Left lung (tissue), 10 donors: ENCODE results near the gene TCEAL8. TPM values are rescaled to one million over a fixed set of nuclear protein-coding genes. Genes with fewer than 3 reads are reported as not detected.

ENCODE experiments used
- ATAC-seq: fragments of 200-7000 bp; cut with Tn5 transposase; one replicate; pipeline ENCODE4 v1.9.1; 2020; ENCODE audit warnings: moderate library complexity
- DNase-seq, 4 donors: peaks; one replicate each; pipeline ENCODE4 v3.0.0-alpha.2; 2013 to 2020
- H3K27ac ChIP-seq, 2 donors: fragments of 200-600 bp; sonication (generic) in 1 of 2; one replicate each; pipeline versions ENCODE4 v1.5.0 to v1.8.0; 2020 to 2021
- H3K27me3 ChIP-seq, 2 donors: fragments of 200-600 bp; sonication (generic) in 1 of 2; one replicate each; pipeline versions ENCODE4 v1.5.0 to v1.8.0; 2020 to 2021
- H3K36me3 ChIP-seq, 2 donors: fragments of 200-600 bp; sonication (generic) in 1 of 2; one replicate each; pipeline versions ENCODE4 v1.5.0 to v1.8.0; 2020 to 2021
- H3K4me1 ChIP-seq, 2 donors: fragments of 200-600 bp; one replicate each; pipeline ENCODE4 v1.8.0; 2021
- H3K4me3 ChIP-seq, 2 donors: fragments of 200-600 bp; sonication (generic) in 1 of 2; one replicate each; pipeline versions ENCODE4 v1.5.0 to v1.8.0; 2020 to 2021; ENCODE audit warnings: mild to moderate bottlenecking in 1 of 2
- H3K9me3 ChIP-seq, 2 donors: fragments of 200-600 bp; sonication (generic) in 1 of 2; one replicate each; pipeline versions ENCODE4 v1.5.0 to v1.8.0; 2020 to 2021
- intact Hi-C, 2 donors: fragments of 100-400 bp; cut with DNase I; formaldehyde crosslinking; loops; one replicate each; pipeline versions ENCODE4 v1.11.2 to v1.14.2; 2022
- polyA plus RNA-seq, 6 donors: library from polyadenylated mRNA; unstranded; fragments of 120-200 nt; gene quantifications; one replicate each; pipeline ENCODE4 v1.2.1, GENCODE V29; 2013; ENCODE audit not compliant: insufficient read length in 6 of 6
- total RNA-seq, 2 donors: library from RNA; stranded (reverse); fragmentation: NEBNext Ultra II Directional; extraction: Animal tissue kit (Norgen Biotek cat#: 25700); gene quantifications; one replicate each; pipeline ENCODE4 v1.2.1, GENCODE V29; 2021
- TF ChIP-seq, protein P1 (sequence below), 2 donors: fragments of 200-600 bp; sonication (generic) in 1 of 2; IDR thresholded peaks; one replicate each; pipeline versions ENCODE4 v1.5.0 to v1.8.0; 2021; ENCODE audit warnings: antibody characterized with exemption in 2 of 2
- donor health status: DM: no; HTN: yes; CAD: no.
- donor health status: DM: no; HTN: no; CAD: no.

The TCEAL8 gene
- total and polyA plus RNA-seq, 8 donors, result 51.7 to 120 (median 111) TPM

DNA sequence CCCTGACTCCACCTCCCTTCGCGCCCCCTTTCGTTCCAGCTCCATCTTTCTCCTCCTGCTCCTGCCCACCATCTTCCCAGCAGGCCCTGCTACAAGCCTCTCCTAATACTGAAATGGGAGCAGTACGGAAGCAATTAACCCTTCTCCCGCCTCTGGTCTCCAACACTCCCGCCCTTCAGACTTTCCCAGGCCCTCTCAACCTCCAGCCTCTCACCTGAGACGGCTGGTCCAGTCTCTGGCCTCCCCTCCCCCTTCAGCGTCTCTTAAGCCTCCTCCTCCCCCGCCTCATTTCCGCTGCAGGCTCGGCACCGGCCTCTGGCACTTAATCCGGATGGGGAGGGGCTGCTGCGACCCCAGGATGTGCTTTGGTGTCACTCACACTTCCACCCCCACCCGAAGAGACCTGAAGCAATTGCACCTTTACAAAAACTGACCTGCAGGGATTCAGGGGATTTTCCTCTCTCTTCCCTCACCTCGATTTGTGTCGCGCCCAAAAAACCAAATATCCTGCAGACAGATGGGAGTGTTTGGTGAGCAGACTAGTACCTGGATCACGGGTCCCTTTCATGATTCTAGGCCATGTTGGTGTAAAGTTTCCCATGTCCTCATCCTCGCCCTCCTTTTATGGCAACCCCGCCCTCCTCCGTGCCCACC lies 657 bp downstream of the TCEAL8 start:
- Histone ChIP-seq H3K27ac (peak overlapping the region; percentile 66 to 84), H3K27me3 (peaks cover 0 to 4% of the 10 kb centered on the region in 2 donors), H3K36me3 (no peaks in the 10 kb centered on the region), H3K4me3 (peak overlapping the region; percentile 35 to 55), H3K4me1 (peaks cover 0 to 6% of the 10 kb centered on the region in 2 donors), H3K9me3 (no peaks in the 10 kb centered on the region)
- peak; percentile 41 to 81 (median 72) for DNase-seq
- TF ChIP-seq, protein P1, sequence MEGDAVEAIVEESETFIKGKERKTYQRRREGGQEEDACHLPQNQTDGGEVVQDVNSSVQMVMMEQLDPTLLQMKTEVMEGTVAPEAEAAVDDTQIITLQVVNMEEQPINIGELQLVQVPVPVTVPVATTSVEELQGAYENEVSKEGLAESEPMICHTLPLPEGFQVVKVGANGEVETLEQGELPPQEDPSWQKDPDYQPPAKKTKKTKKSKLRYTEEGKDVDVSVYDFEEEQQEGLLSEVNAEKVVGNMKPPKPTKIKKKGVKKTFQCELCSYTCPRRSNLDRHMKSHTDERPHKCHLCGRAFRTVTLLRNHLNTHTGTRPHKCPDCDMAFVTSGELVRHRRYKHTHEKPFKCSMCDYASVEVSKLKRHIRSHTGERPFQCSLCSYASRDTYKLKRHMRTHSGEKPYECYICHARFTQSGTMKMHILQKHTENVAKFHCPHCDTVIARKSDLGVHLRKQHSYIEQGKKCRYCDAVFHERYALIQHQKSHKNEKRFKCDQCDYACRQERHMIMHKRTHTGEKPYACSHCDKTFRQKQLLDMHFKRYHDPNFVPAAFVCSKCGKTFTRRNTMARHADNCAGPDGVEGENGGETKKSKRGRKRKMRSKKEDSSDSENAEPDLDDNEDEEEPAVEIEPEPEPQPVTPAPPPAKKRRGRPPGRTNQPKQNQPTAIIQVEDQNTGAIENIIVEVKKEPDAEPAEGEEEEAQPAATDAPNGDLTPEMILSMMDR (IDR thresholded peaks at IDR 0.05), result no peak
- intact Hi-C loops, result no loop called here
- ATAC-seq, result peak; percentile 89

DNA sequence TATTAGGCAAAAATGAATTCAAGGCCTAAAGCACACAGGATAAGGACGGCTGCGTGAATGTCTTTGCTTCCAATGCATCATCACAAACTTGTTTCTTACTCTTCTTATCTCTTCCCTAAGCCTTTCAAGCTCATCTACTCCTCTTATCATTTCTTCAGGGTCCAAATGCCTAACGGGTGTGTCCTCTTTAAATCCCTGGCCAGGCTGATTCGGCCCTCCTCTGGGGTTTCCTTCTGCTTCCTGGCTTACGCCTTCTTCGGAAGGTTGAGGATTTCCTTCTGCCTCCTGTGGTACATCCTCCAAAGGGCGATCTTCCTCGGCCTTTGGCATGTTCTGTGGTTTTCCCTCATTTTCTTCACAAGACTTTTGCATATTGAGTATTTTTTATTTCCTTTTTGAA lies 1.3 kb downstream of the TCEAL8 start:
- peak overlapping the region; percentile 66 to 84 for H3K27ac ChIP-seq
- DNase-seq, result no peak
- peaks cover 0 to 6% of the 10 kb centered on the region in 2 donors for H3K4me1 ChIP-seq
- intact Hi-C loops, result no loop called here
- no peaks in the 10 kb centered on the region for H3K36me3 ChIP-seq
- peaks cover 0 to 4% of the 10 kb centered on the region in 2 donors for H3K27me3 ChIP-seq
- H3K4me3 ChIP-seq, result peak overlapping the region; percentile 35 to 55
- no peaks in the 10 kb centered on the region for H3K9me3 ChIP-seq
- TF ChIP-seq, protein P1 (IDR thresholded peaks at IDR 0.05), result no peak
- ATAC-seq, result no peak

- H3K27me3 ChIP-seq, result peaks cover 0 to 5% of the 10 kb centered on the region in 2 donors
- H3K27ac ChIP-seq, result no peak overlapping the region
- no peaks in the 10 kb centered on the region for H3K36me3 ChIP-seq
- peaks cover 0 to 6% of the 10 kb centered on the region in 2 donors for H3K4me1 ChIP-seq
- TF ChIP-seq, protein P1 (IDR thresholded peaks at IDR 0.05), result no peak
- no peak overlapping the region for H3K4me3 ChIP-seq
- no peaks in the 10 kb centered on the region for H3K9me3 ChIP-seq
- DNase-seq, result peak in 1 of 4 donors; percentile 15
- no peak for ATAC-seq
- intact Hi-C loops, result no loop called here
Observed at GRCh38 chrX:103250977-103251376, 4.0 kb downstream of the TCEAL8 start.

DNA sequence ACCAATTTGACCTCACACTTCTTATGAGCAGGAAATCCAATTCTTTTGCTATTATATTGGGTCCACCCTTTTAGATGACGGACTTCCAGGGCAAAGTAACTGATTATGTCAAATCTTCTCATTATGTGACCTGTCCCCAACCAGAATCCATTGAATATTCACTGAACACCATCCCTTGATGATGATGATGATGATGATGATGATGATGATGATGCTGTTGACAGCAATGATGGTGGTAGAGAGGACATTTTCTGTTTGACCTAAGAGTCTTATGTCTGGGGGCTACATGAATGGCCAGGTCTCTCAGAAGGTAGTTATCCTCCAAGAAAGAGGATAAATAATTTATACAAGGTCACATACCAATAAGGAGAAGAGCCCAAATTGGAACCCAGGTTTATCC lies 5.2 kb downstream of the TCEAL8 start:
- Histone ChIP-seq H3K4me3 (no peak overlapping the region), H3K27ac (no peak overlapping the region), H3K27me3 (peaks cover 0 to 5% of the 10 kb centered on the region in 2 donors), H3K36me3 (no peaks in the 10 kb centered on the region), H3K9me3 (no peaks in the 10 kb centered on the region), H3K4me1 (peaks cover 0 to 6% of the 10 kb centered on the region in 2 donors)
- no peak for ATAC-seq
- DNase-seq, result no peak
- TF ChIP-seq, protein P1 (IDR thresholded peaks at IDR 0.05), result no peak
- intact Hi-C loops, result no loop called here

DNA sequence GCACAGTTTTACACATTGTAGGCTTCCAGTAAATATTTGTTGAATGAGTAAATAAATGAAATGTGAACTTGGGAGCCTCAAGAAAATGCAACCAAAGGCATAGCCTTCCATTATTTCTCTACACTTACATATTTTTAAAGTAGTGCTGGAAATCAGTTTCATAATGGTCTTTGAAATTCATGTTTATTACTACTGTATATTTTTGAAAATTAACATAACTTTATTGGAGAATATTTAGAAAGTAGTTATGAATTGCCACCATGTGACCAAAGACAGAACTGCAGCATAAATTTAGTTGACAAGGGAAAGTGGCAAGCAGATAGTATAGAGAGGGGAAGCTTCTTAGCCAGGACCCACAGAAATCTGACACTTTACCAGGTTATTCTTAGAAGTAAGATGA lies 6.4 kb downstream of the TCEAL8 start:
- Histone ChIP-seq H3K27me3 (peaks cover 0 to 5% of the 10 kb centered on the region in 2 donors), H3K4me3 (no peak overlapping the region), H3K4me1 (peaks cover 0 to 3% of the 10 kb centered on the region in 2 donors), H3K27ac (no peak overlapping the region), H3K9me3 (no peaks in the 10 kb centered on the region), H3K36me3 (no peaks in the 10 kb centered on the region)
- TF ChIP-seq, protein P1 (IDR thresholded peaks at IDR 0.05), result peak; percentile 25 to 31
- ATAC-seq, result peak; percentile 27
- intact Hi-C loops, result no loop called here
- peak in 1 of 4 donors; percentile 20 for DNase-seq
